SK-N-SH (cell line): Measurements from ENCODE around the gene SIAH1. TPM values are rescaled to one million over a fixed set of nuclear protein-coding genes. Genes with fewer than 3 reads are reported as not detected.
A peak's percentile ranks its signal among the peaks of the same experiment; 100 is the strongest.

ENCODE experiments used
- CTCF ChIA-PET: fragments of 300-600, 350-600 bp; formaldehyde crosslinking; extraction: SDS; loops from one replicate; lab custom pipeline; 2021; lab: Yijun Ruan, JAX
- POLR2A ChIA-PET: fragments of 350-600 bp; sonication (Branson Sonifier 250); formaldehyde crosslinking; extraction: SDS; loops from one replicate; lab custom pipeline; 2020; ENCODE audit warnings: antibody characterized with exemption, inconsistent platforms; lab: Yijun Ruan, JAX
- DNase-seq: peaks from one replicate; pipeline ENCODE4 v3.0.0; 2012
- H2AFZ ChIP-seq: fragments of 200-600 bp; sonication (generic); 2 replicates; pipeline ENCODE4 v1.8.1; 2016; ENCODE audit warnings: antibody characterized with exemption, mild to moderate bottlenecking, low read depth
- H3F3A ChIP-seq: fragments of 200-600 bp; sonication (generic); replicated peaks from 2 replicates; pipeline ENCODE3; 2016; ENCODE audit warnings: antibody characterized with exemption, mild to moderate bottlenecking; ENCODE audit not compliant: insufficient read depth
- H3K27ac ChIP-seq, 2 experiments: fragments of 200-500 bp in 1 of 2; fragments of 200-600 bp in 1 of 2; sonication (Bioruptor generic) in 1 of 2; sonication (generic), shearing (Covaris generic) in 1 of 2; 2 replicates each; pipeline versions ENCODE4 v1.5.1 to v1.6.1; 2014 to 2016; ENCODE audit warnings: low read depth in 2 of 2, inconsistent platforms in 1 of 2, low read length in 1 of 2, mild to moderate bottlenecking in 1 of 2, mixed read lengths in 1 of 2
- H3K27me3 ChIP-seq: fragments of 200-600 bp; sonication (generic), shearing (Covaris generic); 2 replicates; pipeline ENCODE4 v1.6.1; 2016; ENCODE audit warnings: mixed run types; ENCODE audit not compliant: insufficient read depth
- H3K36me3 ChIP-seq, 2 experiments: fragments of 200-500 bp in 1 of 2; fragments of 200-600 bp in 1 of 2; sonication (Bioruptor generic) in 1 of 2; sonication (generic) in 1 of 2; replicated peaks in 1 of 2; 2 replicates each; pipeline versions ENCODE3 to v1.5.1; 2014 to 2016; ENCODE audit warnings: low read length in 1 of 2, mild to moderate bottlenecking in 1 of 2; ENCODE audit not compliant: insufficient read depth in 2 of 2, control insufficient read depth in 1 of 2
- H3K4me1 ChIP-seq, 2 experiments: fragments of 200-500 bp in 1 of 2; fragments of 200-600 bp in 1 of 2; sonication (Bioruptor generic) in 1 of 2; sonication (generic), shearing (Covaris generic) in 1 of 2; 2 replicates each; pipeline versions ENCODE4 v1.5.1 to v1.6.1; 2014 to 2016; ENCODE audit warnings: low read depth in 1 of 2, low read length in 1 of 2, mixed run types in 1 of 2; ENCODE audit not compliant: insufficient read depth in 2 of 2, control insufficient read depth in 1 of 2
- H3K4me2 ChIP-seq: fragments of 200-600 bp; sonication (generic), shearing (Covaris generic); 2 replicates; pipeline ENCODE4 v1.6.1; 2017; ENCODE audit warnings: mixed run types
- H3K4me3 ChIP-seq, 2 experiments: fragments of 200-500 bp in 1 of 2; fragments of 200-600 bp in 1 of 2; sonication (Bioruptor generic) in 1 of 2; sonication (generic), shearing (Covaris generic) in 1 of 2; 2 replicates each; pipeline versions ENCODE4 v1.5.1 to v1.8.1; 2014 to 2016; ENCODE audit warnings: low read depth in 2 of 2, inconsistent platforms in 1 of 2, low read length in 1 of 2, mild to moderate bottlenecking in 1 of 2, mixed read lengths in 1 of 2, moderate library complexity in 1 of 2
- H3K79me2 ChIP-seq: fragments of 200-600 bp; sonication (generic); 2 replicates; pipeline ENCODE4 v1.8.1; 2017; ENCODE audit warnings: mild to moderate bottlenecking; ENCODE audit not compliant: insufficient read depth
- H3K9ac ChIP-seq: fragments of 200-600 bp; sonication (generic); 2 replicates; pipeline ENCODE4 v1.6.1; 2017; ENCODE audit warnings: mixed run types
- H3K9me2 ChIP-seq: fragments of 200-600 bp; sonication (generic); 2 replicates; pipeline ENCODE4 v1.6.1; 2017; ENCODE audit warnings: mixed run types
- H3K9me3 ChIP-seq: fragments of 200-600 bp; sonication (generic); 2 replicates; pipeline ENCODE4 v1.6.1; 2017; ENCODE audit warnings: mixed run types, mild to moderate bottlenecking, moderate library complexity
- H4K20me1 ChIP-seq: fragments of 200-600 bp; sonication (generic); 2 replicates; pipeline ENCODE4 v1.6.1; 2017; ENCODE audit warnings: mild to moderate bottlenecking, mixed run types; ENCODE audit not compliant: insufficient read depth
- CHD2 ChIP-seq: fragments of 150-350 bp; IDR thresholded peaks from 2 replicates; pipeline ENCODE4 v1.6.1; 2018; ENCODE audit warnings: low read length; ENCODE audit not compliant: partially characterized antibody
- ELF1 ChIP-seq: IDR thresholded peaks from 2 replicates; pipeline ENCODE4 v1.4.0; 2012
- EP300 ChIP-seq, 2 experiments: IDR thresholded peaks; 2 replicates each; pipeline versions ENCODE4 v1.4.0 to v1.6.1; 2012; ENCODE audit warnings: borderline replicate concordance in 1 of 2, low read depth in 1 of 2, low read length in 1 of 2
- GABPA ChIP-seq: IDR thresholded peaks from 2 replicates; pipeline ENCODE4 v1.4.0; 2012; ENCODE audit warnings: low read depth, mild to moderate bottlenecking
- GATA2 ChIP-seq: sonication (generic); formaldehyde crosslinking; IDR thresholded peaks from 2 replicates; pipeline ENCODE4 v1.5.0; 2020; ENCODE audit warnings: mild to moderate bottlenecking, missing genetic modification reagents
- JUND ChIP-seq: IDR thresholded peaks from 2 replicates; pipeline ENCODE4 v1.4.0; 2012
- MXI1 ChIP-seq: IDR thresholded peaks from 2 replicates; pipeline ENCODE4 v1.6.1; 2012; ENCODE audit warnings: mild to moderate bottlenecking, low read depth, low read length, improper control_type of control experiment
- NRF1 ChIP-seq: IDR thresholded peaks from 2 replicates; pipeline ENCODE4 v1.6.1; 2012; ENCODE audit warnings: low read depth, mild to moderate bottlenecking, low read length
- POLR2AphosphoS5 ChIP-seq: IDR thresholded peaks from 2 replicates; pipeline ENCODE4 v1.6.1; 2012; ENCODE audit warnings: low read depth, low read length
- RAD21 ChIP-seq: IDR thresholded peaks from 2 replicates; pipeline ENCODE4 v1.6.1; 2012; ENCODE audit warnings: mild to moderate bottlenecking, low read length
- RCOR1 ChIP-seq: fragments of 150-350 bp; IDR thresholded peaks from 2 replicates; pipeline ENCODE4 v1.6.1; 2017; ENCODE audit warnings: antibody characterized with exemption, low read length
- SMC3 ChIP-seq: IDR thresholded peaks from 2 replicates; pipeline ENCODE4 v1.6.1; 2012; ENCODE audit warnings: low read depth, low read length, improper control_type of control experiment
- TAF1 ChIP-seq: IDR thresholded peaks from 2 replicates; pipeline ENCODE4 v1.6.1; 2012; ENCODE audit warnings: low read depth, mild to moderate bottlenecking, low read length, moderate library complexity, borderline replicate concordance
- TEAD4 ChIP-seq: IDR thresholded peaks from 2 replicates; pipeline ENCODE4 v1.4.0; 2012; ENCODE audit warnings: mild to moderate bottlenecking, borderline replicate concordance; ENCODE audit not compliant: insufficient read depth
- YY1 ChIP-seq: IDR thresholded peaks from 2 replicates; pipeline ENCODE4 v1.4.0; 2012; ENCODE audit warnings: low read depth, mild to moderate bottlenecking
- WGBS: methylation state at CpG from one replicate; pipeline ENCODE4 v1.1.6; 2017; ENCODE audit warnings: low lambda C conversion rate; 5-methylcytosine and 5-hydroxymethylcytosine counted together
- polyA plus RNA-seq, 3 experiments: library from polyadenylated mRNA; depleted of rRNA; stranded (reverse); fragments of >200 nt; gene quantifications; 2 replicates each; pipeline ENCODE4 v1.2.3, GENCODE V29; 2012
- TF ChIP-seq, protein P1 (sequence below): IDR thresholded peaks from 2 replicates; pipeline ENCODE4; 2012
- TF ChIP-seq, protein P2 (sequence below): fragments of 150-350 bp; IDR thresholded peaks from 2 replicates; pipeline ENCODE4 v1.6.1; 2017; ENCODE audit warnings: antibody characterized with exemption, low read length, low read depth, borderline replicate concordance
- TF ChIP-seq, protein P3 (sequence below): fragments of 150-350 bp; IDR thresholded peaks from 2 replicates; pipeline ENCODE4 v1.6.1; 2016; ENCODE audit warnings: mild to moderate bottlenecking, low read depth, low read length
- TF ChIP-seq, protein P4 (sequence below): fragments of 200-600 bp; sonication (generic); IDR thresholded peaks from 2 replicates; pipeline ENCODE4 v1.6.1; 2017; ENCODE audit warnings: antibody characterized with exemption, mild to moderate bottlenecking, moderate library complexity
- TF ChIP-seq, protein P5 (sequence below): IDR thresholded peaks from 2 replicates; pipeline ENCODE4 v1.4.0; 2012; ENCODE audit warnings: low read depth, borderline replicate concordance

Gene SIAH1
- polyA plus RNA-seq, 1 of the 3 experiments (the other 2 are of a cell fraction), result 15.4 TPM

DNA sequence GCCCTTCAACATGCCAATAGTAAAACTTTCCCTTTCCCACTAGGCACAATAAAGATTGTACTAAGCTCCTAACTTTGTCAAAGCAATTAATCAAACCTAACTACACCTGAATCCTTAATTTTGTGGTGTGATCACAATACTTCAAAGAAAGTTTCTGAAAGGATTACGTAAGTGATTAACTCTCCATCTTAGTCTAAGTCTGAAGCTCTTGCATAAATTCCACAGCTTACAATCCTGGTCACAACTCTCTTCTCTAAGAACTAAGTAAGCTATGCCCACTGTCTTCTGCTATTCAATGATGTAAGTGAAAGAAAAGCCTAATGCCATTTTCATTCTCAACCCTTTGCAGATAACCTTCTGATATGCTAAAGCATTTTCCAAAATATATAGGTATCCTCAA, 15.4 kb downstream of the SIAH1 start:
- Histone ChIP-seq H4K20me1 (peaks cover 96% of the 10 kb centered on the region), H3K27me3 (no peaks in the 10 kb centered on the region), H3K36me3 (no peaks in the 10 kb centered on the region)
- 94% methylated on average over 1 of the region's 1 CpG for WGBS
- CTCF ChIA-PET, result interaction anchor here (0.9 to 1.8 kb wide), 2 partner anchors 15 to 253 kb away, joined by 4 to 8 read pairs; no protein-coding TSS in a partner anchor
- TF ChIP-seq YY1 (no peak), CHD2 (no peak), JUND (no peak), NRF1 (no peak), MXI1 (no peak), ELF1 (no peak), GABPA (no peak), EP300 (IDR thresholded peaks at IDR 0.05; ENCODE audit: borderline replicate concordance in 1 of 2, low read depth in 1 of 2, low read length in 1 of 2) (no peak), RCOR1 (no peak), TAF1 (no peak), RAD21 (no peak), TEAD4 (no peak)
- TF ChIP-seq, protein P1, sequence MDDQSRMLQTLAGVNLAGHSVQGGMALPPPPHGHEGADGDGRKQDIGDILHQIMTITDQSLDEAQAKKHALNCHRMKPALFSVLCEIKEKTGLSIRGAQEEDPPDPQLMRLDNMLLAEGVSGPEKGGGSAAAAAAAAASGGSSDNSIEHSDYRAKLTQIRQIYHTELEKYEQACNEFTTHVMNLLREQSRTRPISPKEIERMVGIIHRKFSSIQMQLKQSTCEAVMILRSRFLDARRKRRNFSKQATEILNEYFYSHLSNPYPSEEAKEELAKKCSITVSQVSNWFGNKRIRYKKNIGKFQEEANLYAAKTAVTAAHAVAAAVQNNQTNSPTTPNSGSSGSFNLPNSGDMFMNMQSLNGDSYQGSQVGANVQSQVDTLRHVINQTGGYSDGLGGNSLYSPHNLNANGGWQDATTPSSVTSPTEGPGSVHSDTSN, result no peak
- TF ChIP-seq, protein P2, sequence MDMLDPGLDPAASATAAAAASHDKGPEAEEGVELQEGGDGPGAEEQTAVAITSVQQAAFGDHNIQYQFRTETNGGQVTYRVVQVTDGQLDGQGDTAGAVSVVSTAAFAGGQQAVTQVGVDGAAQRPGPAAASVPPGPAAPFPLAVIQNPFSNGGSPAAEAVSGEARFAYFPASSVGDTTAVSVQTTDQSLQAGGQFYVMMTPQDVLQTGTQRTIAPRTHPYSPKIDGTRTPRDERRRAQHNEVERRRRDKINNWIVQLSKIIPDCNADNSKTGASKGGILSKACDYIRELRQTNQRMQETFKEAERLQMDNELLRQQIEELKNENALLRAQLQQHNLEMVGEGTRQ, result no peak
- TF ChIP-seq, all 33 proteins: peak for 0
- Histone ChIP-seq H3K9ac (no peak overlapping the region), H3K9me2 (no peaks in the 10 kb centered on the region), H3K4me1 (peaks cover 26 to 60% of the 10 kb centered on the region in 2 experiments; a peak in 3 of 4 replicates), H2AFZ (no peak overlapping the region), H3K9me3 (no peaks in the 10 kb centered on the region), H3F3A (peaks cover 38% of the 10 kb centered on the region), H3K27ac (no peak overlapping the region), H3K79me2 (peaks cover 98% of the 10 kb centered on the region), H3K4me2 (no peak overlapping the region), H3K4me3 (no peak overlapping the region)
- no peak for DNase-seq
- POLR2A ChIA-PET, result no interaction called here

DNA sequence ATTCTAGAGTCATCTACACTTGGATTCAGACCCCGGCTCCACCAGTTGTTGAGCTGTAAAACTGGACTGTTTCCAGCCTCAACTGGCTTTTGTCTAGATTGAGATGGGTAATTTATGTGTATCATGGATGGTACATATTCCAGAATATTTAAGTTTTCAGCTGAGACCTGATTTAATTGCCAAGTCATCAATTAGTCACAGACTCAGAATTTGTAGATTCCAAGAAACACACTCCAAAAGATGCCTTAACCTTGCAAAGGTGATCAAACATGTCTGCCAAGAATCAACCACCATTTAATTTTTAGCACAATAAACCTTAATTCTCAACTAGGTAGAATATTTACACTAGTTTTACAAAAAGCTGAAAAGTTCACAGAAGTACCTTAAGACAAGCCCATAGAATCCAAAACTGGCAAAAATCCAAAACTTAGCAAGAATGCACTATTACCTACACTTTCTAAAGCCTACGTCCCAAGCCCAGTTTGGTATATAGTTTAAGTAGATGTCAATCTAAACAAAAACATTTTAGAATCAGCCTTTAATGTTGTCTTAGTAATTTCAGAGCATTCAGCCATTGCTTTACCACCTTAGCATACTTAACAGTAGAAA, 17.7 kb downstream of the SIAH1 start:
- no peak overlapping the region for H3K9ac ChIP-seq
- no peaks in the 10 kb centered on the region for H3K9me3 ChIP-seq
- peaks cover 0 to 3% of the 10 kb centered on the region in 2 experiments for H3K36me3 ChIP-seq
- peak overlapping the region in 1 of 2 experiments; percentile 91; a peak in 1 of 4 replicates for H3K27ac ChIP-seq
- 75% methylated on average over 2 of the region's 2 CpGs for WGBS
- no peak overlapping the region for H2AFZ ChIP-seq
- DNase-seq, result no peak
- H3K9me2 ChIP-seq, result no peaks in the 10 kb centered on the region
- peaks cover 93% of the 10 kb centered on the region for H4K20me1 ChIP-seq
- H3K4me2 ChIP-seq, result peak overlapping the region; percentile 89; the same call in 1 of the 2 replicates
- no peaks in the 10 kb centered on the region for H3K27me3 ChIP-seq
- ChIA-PET CTCF (interaction anchor here (0.9 to 4.8 kb wide), 2 partner anchors 11 to 255 kb away, joined by 3 to 33 read pairs; no protein-coding TSS in a partner anchor), POLR2A (interaction anchor here (0.5 kb wide), 1 partner anchor 19 kb away, joined by 3 read pairs; no protein-coding TSS in a partner anchor)
- H3K4me1 ChIP-seq, result peaks cover 19 to 42% of the 10 kb centered on the region in 2 experiments; a peak in 3 of 4 replicates
- no peak overlapping the region for H3K4me3 ChIP-seq
- H3F3A ChIP-seq, result peaks cover 42% of the 10 kb centered on the region
- H3K79me2 ChIP-seq, result peaks cover 98% of the 10 kb centered on the region
- no peak for TF ChIP-seq MXI1
- no peak for TF ChIP-seq GATA2
- TF ChIP-seq, protein P3, sequence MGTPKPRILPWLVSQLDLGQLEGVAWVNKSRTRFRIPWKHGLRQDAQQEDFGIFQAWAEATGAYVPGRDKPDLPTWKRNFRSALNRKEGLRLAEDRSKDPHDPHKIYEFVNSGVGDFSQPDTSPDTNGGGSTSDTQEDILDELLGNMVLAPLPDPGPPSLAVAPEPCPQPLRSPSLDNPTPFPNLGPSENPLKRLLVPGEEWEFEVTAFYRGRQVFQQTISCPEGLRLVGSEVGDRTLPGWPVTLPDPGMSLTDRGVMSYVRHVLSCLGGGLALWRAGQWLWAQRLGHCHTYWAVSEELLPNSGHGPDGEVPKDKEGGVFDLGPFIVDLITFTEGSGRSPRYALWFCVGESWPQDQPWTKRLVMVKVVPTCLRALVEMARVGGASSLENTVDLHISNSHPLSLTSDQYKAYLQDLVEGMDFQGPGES, result no peak
- TF ChIP-seq SMC3, result no peak
- TF ChIP-seq TAF1, result no peak
- TF ChIP-seq, protein P4, sequence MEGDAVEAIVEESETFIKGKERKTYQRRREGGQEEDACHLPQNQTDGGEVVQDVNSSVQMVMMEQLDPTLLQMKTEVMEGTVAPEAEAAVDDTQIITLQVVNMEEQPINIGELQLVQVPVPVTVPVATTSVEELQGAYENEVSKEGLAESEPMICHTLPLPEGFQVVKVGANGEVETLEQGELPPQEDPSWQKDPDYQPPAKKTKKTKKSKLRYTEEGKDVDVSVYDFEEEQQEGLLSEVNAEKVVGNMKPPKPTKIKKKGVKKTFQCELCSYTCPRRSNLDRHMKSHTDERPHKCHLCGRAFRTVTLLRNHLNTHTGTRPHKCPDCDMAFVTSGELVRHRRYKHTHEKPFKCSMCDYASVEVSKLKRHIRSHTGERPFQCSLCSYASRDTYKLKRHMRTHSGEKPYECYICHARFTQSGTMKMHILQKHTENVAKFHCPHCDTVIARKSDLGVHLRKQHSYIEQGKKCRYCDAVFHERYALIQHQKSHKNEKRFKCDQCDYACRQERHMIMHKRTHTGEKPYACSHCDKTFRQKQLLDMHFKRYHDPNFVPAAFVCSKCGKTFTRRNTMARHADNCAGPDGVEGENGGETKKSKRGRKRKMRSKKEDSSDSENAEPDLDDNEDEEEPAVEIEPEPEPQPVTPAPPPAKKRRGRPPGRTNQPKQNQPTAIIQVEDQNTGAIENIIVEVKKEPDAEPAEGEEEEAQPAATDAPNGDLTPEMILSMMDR, result no peak
- no peak for TF ChIP-seq NRF1
- TF ChIP-seq, protein P5, sequence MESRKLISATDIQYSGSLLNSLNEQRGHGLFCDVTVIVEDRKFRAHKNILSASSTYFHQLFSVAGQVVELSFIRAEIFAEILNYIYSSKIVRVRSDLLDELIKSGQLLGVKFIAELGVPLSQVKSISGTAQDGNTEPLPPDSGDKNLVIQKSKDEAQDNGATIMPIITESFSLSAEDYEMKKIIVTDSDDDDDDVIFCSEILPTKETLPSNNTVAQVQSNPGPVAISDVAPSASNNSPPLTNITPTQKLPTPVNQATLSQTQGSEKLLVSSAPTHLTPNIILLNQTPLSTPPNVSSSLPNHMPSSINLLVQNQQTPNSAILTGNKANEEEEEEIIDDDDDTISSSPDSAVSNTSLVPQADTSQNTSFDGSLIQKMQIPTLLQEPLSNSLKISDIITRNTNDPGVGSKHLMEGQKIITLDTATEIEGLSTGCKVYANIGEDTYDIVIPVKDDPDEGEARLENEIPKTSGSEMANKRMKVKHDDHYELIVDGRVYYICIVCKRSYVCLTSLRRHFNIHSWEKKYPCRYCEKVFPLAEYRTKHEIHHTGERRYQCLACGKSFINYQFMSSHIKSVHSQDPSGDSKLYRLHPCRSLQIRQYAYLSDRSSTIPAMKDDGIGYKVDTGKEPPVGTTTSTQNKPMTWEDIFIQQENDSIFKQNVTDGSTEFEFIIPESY, result no peak
- TF ChIP-seq POLR2AphosphoS5, result no peak
- TF ChIP-seq JUND, result no peak
